T-helper 17 cell (primary cell): ENCODE results near the gene SPTLC1. TPM values are rescaled to one million over a fixed set of nuclear protein-coding genes. Genes with fewer than 3 reads are reported as not detected.
"Not testable (repeated sequence)": the region's sequence is repeated elsewhere in the genome, so short reads cannot be mapped to it uniquely, and the experiment has no call there.

Experiments used
- ATAC-seq: fragments of 150-1000 bp; cut with Tn5 transposase; 2 replicates; pipeline ENCODE4 v1.10.0; 2021; ENCODE audit warnings: mild to moderate bottlenecking, moderate library complexity
- DNase-seq, 3 donors: peaks; one replicate each; pipeline versions ENCODE4 v3.0.0 to v3.0.0-alpha.2; 2020 to 2021
- H3K9me3 ChIP-seq: one replicate; pipeline ENCODE4 v1.7.0; 2013; ENCODE audit warnings: low read length, mild to moderate bottlenecking; ENCODE audit not compliant: control insufficient read depth, poor library complexity, severe bottlenecking
- H3K27ac Mint-ChIP-seq: one replicate; pipeline ENCODE4 v1.8.0; 2022; ENCODE audit warnings: mild to moderate bottlenecking, moderate library complexity, mixed read lengths
- H3K27me3 Mint-ChIP-seq: one replicate; pipeline ENCODE4 v1.8.0; 2022; ENCODE audit warnings: mixed read lengths
- H3K36me3 Mint-ChIP-seq: one replicate; pipeline ENCODE4 v1.8.0; 2022; ENCODE audit warnings: low read depth, mixed read lengths
- H3K4me1 Mint-ChIP-seq: one replicate; pipeline ENCODE4 v1.8.0; 2022; ENCODE audit warnings: mild to moderate bottlenecking, mixed read lengths
- H3K4me3 Mint-ChIP-seq: one replicate; pipeline ENCODE4 v1.8.0; 2022; ENCODE audit warnings: mild to moderate bottlenecking, moderate library complexity, mixed read lengths
- total RNA-seq, 4 donors: library from RNA in 2 of 4; stranded (reverse) in 2 of 4; gene quantifications; one replicate each; pipeline ENCODE4 v1.2.3 and lab custom pipeline; 2022 to 2026

SPTLC1 gene, protein sequence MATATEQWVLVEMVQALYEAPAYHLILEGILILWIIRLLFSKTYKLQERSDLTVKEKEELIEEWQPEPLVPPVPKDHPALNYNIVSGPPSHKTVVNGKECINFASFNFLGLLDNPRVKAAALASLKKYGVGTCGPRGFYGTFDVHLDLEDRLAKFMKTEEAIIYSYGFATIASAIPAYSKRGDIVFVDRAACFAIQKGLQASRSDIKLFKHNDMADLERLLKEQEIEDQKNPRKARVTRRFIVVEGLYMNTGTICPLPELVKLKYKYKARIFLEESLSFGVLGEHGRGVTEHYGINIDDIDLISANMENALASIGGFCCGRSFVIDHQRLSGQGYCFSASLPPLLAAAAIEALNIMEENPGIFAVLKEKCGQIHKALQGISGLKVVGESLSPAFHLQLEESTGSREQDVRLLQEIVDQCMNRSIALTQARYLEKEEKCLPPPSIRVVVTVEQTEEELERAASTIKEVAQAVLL
- total RNA-seq = 10 to 100 TPM; 40.0 to 42.0 TPM
- total RNA-seq (lab: John Stamatoyannopoulos, UW) = 45.6 to 74.6 reads per million in 2 donors

DNA sequence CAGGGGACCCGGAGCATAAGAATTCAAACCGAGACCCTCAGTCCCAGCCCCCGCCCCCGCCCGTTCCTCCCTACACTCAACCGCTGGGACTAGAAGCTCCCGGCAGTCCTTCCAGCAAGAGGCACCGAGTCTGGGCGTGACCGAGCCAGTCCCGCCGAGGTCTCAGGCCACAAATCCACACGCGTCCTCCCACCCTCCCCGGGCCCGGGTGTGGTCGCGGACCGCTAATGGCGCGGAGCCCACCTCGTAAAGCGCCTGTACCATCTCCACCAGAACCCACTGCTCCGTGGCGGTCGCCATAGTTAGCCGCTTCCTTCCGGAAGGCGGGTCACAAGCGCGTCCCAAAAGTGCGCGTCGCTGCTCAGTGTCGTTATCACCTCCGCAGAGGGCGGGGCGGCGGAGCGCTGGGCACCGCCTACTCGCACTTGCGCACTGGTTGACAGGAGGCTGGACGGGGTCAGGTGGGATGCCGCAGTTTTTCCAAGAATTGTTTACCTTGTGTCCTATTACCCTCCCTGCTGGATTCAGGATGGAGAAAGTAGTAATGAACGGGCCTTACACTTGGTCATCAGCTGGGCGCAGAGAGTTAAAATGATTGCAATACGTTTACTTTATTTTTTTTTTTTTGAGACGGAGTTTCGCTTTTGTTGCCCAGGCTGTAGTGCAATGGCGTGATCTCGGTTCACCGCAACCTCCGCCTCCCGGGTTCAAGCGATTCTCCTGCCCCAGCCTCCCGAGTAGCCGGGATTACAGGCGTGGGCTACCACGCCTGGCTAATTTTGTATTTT lies at the start of gene SPTLC1:
Gene SPTLC1, minus strand, starts transcription at position 343 of the 788 bp plus-strand sequence. Its CDS starts 43 bp downstream, at position 300.
- Mint-ChIP-seq H3K27me3 (no peaks in the 10 kb centered on the region), H3K27ac (peak within 1 kb of the TSS; percentile 99), H3K4me3 (peak within 1 kb of the TSS; percentile 98), H3K4me1 (peaks cover 17% of the 10 kb centered on the region), H3K36me3 (peaks cover 8% of the 10 kb centered on the region)
- peak; percentile 97 for ATAC-seq
- no peaks in the 10 kb centered on the region for H3K9me3 ChIP-seq
- peak; percentile 89 to 92 (median 91) for DNase-seq

DNA sequence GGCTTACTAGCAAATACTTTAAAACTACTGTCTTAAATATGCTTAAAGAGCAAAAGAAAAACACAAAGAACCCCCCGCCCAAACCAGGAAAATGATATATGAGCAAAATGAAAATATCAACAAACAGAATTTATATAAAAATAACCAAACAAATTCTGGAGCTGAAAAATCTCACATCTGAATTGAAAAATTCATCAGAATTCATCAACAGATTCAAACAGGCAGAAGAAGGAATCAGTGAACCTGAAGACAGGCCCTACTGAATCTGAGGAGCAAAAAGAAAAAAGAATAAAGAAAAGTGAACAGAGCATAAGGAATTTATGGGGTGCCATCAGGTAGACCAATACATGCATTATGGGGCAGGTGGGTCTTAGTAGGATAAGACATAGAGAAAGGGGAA lies 49.8 kb upstream of the SPTLC1 start:
- H3K4me3 Mint-ChIP-seq = no peak overlapping the region
- H3K27me3 Mint-ChIP-seq = peaks cover 14% of the 10 kb centered on the region
- no peak for DNase-seq
- no peaks in the 10 kb centered on the region for H3K9me3 ChIP-seq
- H3K36me3 Mint-ChIP-seq = no peaks in the 10 kb centered on the region
- H3K27ac Mint-ChIP-seq = no peak overlapping the region
- H3K4me1 Mint-ChIP-seq = no peaks in the 10 kb centered on the region
- ATAC-seq = no peak

DNA sequence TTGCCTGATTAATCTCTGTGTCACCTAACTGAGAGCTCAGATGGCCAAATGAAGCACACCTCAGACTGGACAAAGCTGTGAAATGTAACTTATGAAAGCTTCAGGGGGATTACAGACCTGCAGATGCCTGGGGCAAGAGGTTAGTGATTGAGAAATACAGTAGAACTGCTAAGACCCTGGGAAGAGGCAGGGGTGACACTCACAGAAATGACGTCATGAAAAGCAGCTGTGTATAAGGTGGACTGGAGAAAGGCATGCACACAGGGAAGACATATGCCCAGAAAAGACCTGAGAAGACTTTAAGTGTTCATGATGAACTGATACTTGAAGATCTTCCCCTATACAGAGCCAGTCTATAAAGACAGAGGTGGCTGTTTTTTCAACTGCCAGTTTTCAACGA lies 49.3 kb upstream of the SPTLC1 start:
- Mint-ChIP-seq H3K27me3 (peaks cover 16% of the 10 kb centered on the region), H3K4me3 (no peak overlapping the region), H3K36me3 (no peaks in the 10 kb centered on the region), H3K4me1 (no peaks in the 10 kb centered on the region), H3K27ac (no peak overlapping the region)
- no peak for ATAC-seq
- DNase-seq = no peak
- no peaks in the 10 kb centered on the region for H3K9me3 ChIP-seq

DNA sequence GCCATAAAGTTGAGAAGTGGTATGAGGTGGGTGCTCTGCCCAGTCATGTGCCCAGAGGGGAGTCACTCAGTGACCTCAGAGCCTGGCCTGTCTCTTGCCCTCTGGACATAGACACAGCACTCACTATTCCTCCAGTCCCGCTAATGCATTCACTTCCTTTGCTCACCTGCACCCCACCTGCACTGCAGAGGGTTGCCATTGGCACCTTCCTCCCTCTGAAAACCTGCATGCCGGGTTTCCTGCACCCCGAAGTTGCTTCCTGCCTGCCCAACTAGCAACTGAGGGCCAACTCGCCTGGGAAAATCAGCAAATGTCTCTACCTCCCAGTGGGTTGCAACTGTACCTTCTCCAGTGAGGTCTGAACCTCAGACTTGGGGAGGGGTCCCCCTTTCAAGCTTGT lies 48.1 kb upstream of the SPTLC1 start:
- Mint-ChIP-seq H3K4me1 (no peaks in the 10 kb centered on the region), H3K27ac (no peak overlapping the region), H3K36me3 (peaks cover 3% of the 10 kb centered on the region), H3K4me3 (no peak overlapping the region), H3K27me3 (peaks cover 28% of the 10 kb centered on the region)
- no peaks in the 10 kb centered on the region for H3K9me3 ChIP-seq
- ATAC-seq (no peak), DNase-seq (no peak)

DNA sequence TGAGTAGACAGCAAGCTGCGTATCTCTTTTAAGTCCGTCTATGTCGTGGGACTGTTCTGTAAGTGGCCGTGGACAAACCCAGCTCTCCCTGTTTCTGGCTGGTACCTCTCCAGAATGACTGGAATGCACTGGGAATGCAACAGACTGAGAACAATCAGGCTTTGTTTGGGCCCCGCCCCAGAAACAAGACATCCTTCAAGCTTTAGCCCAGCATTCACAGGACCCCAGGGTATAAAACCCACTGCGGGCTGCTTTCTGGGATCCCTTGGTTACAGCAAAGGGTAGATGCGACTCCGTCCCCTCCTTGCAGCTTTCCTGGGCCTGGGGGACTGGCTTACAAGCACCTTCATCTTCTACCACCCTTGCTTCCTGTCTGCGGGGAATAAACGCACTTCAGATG lies 45.6 kb upstream of the SPTLC1 start:
- no peaks in the 10 kb centered on the region for H3K4me1 Mint-ChIP-seq
- peaks cover 38% of the 10 kb centered on the region for H3K27me3 Mint-ChIP-seq
- H3K9me3 ChIP-seq = no peaks in the 10 kb centered on the region
- H3K27ac Mint-ChIP-seq = no peak overlapping the region
- no peak overlapping the region for H3K4me3 Mint-ChIP-seq
- DNase-seq = no peak
- peaks cover 3% of the 10 kb centered on the region for H3K36me3 Mint-ChIP-seq
- no peak for ATAC-seq

DNA sequence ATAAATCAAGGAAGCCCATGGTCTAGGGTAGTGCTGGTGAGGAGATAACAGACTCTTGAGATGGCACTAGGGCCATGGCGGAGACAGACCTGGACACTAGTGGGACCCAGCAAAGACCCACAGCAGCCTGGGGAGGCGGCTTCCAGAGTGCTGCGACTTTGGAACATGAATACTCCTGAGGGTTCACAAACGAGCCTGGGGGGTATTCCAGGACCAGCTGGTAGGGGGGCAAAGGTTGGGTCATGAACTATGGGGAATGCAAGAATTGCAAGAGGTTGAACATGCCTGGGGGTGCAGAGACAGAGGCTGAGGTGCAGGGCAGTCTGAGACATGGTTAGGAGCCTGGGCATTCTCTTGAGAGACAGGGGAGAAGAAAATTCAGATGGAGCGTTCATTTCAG lies 43.8 kb upstream of the SPTLC1 start:
- DNase-seq = no peak
- Mint-ChIP-seq H3K27ac (no peak overlapping the region), H3K27me3 (peaks cover 39% of the 10 kb centered on the region), H3K4me3 (no peak overlapping the region), H3K36me3 (peaks cover 3% of the 10 kb centered on the region), H3K4me1 (no peaks in the 10 kb centered on the region)
- no peak for ATAC-seq
- no peaks in the 10 kb centered on the region for H3K9me3 ChIP-seq

DNA sequence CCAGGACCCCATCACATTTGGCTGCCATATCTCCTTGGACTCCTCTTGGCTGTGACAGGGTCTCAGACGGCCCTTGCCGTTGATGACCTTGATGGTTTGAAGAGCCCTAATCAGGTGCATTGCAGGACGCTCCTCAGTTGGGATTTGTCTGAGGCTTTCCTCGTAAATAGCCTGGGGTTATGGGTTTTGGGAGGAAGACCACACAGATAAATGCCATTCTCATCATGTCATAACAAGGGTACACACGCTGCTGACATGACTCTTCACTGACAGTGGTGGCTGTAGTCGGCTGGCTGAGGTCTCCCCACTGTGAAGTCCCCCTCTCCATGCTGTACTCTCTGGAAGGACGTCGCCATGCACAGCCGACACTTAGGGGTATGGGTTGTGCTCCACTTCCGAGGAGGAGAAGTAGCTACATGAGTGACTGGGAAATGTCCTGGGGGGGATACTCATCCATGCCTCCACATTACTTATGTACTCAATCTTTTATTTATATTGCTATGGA lies 42.9 kb upstream of the SPTLC1 start:
- DNase-seq = no peak
- no peaks in the 10 kb centered on the region for H3K9me3 ChIP-seq
- Mint-ChIP-seq H3K4me3 (no peak overlapping the region), H3K36me3 (peaks cover 3% of the 10 kb centered on the region), H3K4me1 (no peaks in the 10 kb centered on the region), H3K27me3 (peaks cover 42% of the 10 kb centered on the region), H3K27ac (no peak overlapping the region)
- ATAC-seq = no peak

DNA sequence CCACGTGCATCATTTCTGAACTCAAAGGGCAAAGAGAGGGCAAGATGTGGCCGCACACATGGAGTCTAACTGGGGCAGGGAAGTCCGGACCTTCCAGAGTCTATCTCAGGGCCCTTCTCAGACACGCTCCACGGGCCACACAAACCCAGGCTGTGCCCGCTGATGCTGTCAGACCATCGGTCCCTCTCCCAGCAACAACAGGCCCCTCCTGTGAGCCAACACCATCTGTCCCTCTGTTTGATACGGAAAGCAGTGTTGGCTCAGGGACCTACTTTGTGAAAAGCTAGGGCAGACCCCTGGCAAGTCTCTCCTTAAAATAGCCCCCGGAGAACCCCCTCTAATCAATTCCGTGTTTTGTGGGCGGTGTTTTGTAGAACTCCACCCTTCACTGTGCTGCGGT lies 40.5 kb upstream of the SPTLC1 start:
- peaks cover 37% of the 10 kb centered on the region for H3K27me3 Mint-ChIP-seq
- not testable (repeated sequence) for H3K9me3 ChIP-seq, H3K27ac Mint-ChIP-seq, DNase-seq, H3K4me1 Mint-ChIP-seq, H3K4me3 Mint-ChIP-seq, H3K36me3 Mint-ChIP-seq, ATAC-seq

DNA sequence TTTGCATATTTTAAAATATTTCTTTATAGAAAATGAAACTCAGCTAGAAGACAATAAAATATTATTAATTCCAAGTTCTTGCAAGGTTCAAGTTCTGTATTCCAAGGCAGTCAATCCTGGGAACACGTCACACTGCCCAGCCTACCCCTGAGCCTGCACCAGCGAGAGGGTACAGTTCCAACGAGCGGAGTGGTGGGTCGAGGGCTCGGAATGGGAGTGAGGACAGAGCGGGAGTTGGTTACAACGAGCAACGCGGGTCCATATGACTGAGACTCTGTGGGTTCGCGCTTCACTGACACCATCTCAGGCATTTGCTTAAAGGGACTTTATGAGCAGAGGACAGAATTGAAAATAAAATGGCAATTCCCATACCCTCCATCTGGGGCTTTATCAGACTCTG lies 40.0 kb upstream of the SPTLC1 start:
- DNase-seq (no peak), ATAC-seq (no peak)
- Mint-ChIP-seq H3K27ac (no peak overlapping the region), H3K36me3 (peaks cover 3% of the 10 kb centered on the region), H3K4me3 (no peak overlapping the region), H3K4me1 (no peaks in the 10 kb centered on the region), H3K27me3 (peaks cover 32% of the 10 kb centered on the region)
- H3K9me3 ChIP-seq = no peaks in the 10 kb centered on the region

DNA sequence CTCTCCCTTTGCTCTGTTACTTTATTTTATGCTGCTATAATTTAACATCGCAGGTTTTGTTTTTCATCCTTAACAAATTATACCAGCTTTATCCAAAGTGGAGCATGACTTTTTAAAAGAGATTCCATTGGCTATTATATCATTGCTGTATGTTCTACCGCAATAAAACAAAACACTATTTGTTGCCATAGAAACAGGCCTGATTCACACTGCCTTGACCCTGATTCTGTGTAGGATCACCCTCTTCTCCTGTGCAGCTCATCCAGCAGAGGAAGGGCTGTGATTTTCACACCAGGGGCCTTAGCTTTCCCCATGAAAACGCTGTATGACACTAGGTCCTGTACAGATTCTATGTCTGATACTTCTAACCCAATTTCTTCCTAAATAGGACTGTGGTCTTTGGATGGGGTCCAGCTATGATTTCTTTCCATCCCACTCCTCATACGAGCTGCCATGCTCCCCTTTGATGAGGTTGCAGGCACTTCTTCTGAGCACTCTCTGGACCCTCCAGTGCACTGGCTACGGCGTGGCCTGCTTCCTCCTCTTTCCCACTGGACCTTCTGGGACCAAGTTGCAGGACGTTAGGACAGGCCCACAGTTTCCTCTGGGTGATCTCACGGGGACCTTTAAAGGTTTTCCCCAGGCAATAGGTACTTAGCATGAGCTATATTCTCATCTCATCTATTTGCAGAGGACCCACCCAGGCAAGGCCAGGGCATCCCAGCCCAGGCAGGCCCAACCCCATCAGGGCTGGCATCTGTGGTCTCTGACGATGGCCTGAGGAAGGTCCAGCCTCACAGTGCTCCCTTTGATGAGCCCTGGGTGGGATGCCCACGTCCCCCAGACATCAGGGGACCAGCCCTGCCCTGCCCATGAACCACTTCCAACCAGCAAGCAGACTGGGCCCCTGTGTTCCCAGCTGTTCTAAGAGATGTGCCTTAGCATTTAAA lies 38.5 kb upstream of the SPTLC1 start:
- not testable (repeated sequence) for H3K36me3 Mint-ChIP-seq, DNase-seq, H3K9me3 ChIP-seq, H3K4me1 Mint-ChIP-seq, H3K27ac Mint-ChIP-seq, H3K4me3 Mint-ChIP-seq, ATAC-seq
- H3K27me3 Mint-ChIP-seq = peaks cover 23% of the 10 kb centered on the region

DNA sequence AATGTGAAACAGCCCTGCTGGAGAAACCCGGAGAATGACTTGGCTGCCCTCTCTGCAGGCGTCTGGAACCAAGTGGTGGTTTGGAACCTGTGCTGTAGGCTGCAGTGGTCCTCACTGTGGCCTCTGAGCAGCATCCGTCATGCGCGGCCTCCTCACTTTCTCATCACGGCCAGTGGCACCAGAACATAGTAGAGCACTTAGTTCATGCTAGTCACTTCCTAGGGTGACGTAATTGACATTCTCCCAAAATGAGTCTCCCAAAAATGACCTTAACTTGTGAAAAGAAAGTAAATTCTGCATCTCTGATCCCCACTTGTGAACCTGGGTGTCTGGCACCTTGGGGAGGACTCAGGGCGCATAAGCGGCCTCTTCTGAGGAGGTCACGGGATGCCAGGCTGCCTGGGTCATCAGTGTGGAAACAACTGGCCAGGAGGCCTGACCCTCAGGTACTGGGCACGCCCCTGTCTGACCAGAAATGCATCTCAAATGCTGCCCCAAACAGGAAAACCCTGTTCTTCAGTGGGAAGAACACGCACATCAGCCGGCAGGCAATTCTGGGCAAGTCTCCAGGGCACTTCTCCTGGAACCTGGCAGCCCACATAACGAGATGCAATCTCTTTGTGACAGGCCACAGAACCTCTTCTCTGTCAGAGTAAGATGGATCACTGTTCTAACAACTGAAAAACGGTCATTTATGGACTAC lies 36.6 kb upstream of the SPTLC1 start:
- H3K27me3 Mint-ChIP-seq = peaks cover 18% of the 10 kb centered on the region
- peaks cover 2% of the 10 kb centered on the region for H3K36me3 Mint-ChIP-seq
- peaks cover 6% of the 10 kb centered on the region for H3K4me1 Mint-ChIP-seq
- no peak for DNase-seq
- no peaks in the 10 kb centered on the region for H3K9me3 ChIP-seq
- H3K4me3 Mint-ChIP-seq = no peak overlapping the region
- H3K27ac Mint-ChIP-seq = no peak overlapping the region
- ATAC-seq = no peak
